Sigmoid colon (tissue), 7 donors: ENCODE results near the gene CBLN3. TPM values are rescaled to one million over a fixed set of nuclear protein-coding genes. Genes with fewer than 3 reads are reported as not detected.
A peak's percentile ranks its signal among the peaks of the same experiment; 100 is the strongest.

ENCODE experiments used
- DNase-seq: peaks from one replicate; pipeline ENCODE4 v3.0.0-alpha.2; 2019
- H3K27ac ChIP-seq, 4 donors: fragments of 200-600 bp; sonication (generic); one replicate each; pipeline ENCODE4 v1.5.1; 2016 to 2019; ENCODE audit warnings: mild to moderate bottlenecking in 1 of 4
- H3K27me3 ChIP-seq, 3 donors: fragments of 200-600 bp; sonication (generic); one replicate each; pipeline ENCODE4 v1.5.1; 2019; ENCODE audit warnings: mild to moderate bottlenecking in 1 of 3
- H3K36me3 ChIP-seq, 4 donors: fragments of 200-600 bp; sonication (generic); one replicate each; pipeline ENCODE4 v1.5.1; 2016 to 2019
- H3K4me1 ChIP-seq, 4 donors: fragments of 200-600 bp; sonication (generic); one replicate each; pipeline ENCODE4 v1.5.1; 2017 to 2019
- H3K4me3 ChIP-seq, 4 donors: fragments of 200-600 bp; sonication (generic); one replicate each; pipeline ENCODE4 v1.5.1; 2017 to 2019; ENCODE audit warnings: mild to moderate bottlenecking in 2 of 4, moderate library complexity in 1 of 4
- H3K9me3 ChIP-seq, 4 donors: fragments of 200-600 bp in 3 of 4; sonication (generic) in 3 of 4; one replicate each; pipeline versions ENCODE4 v1.5.1 to v1.6.1; 2013 to 2019
- CTCF ChIP-seq, 4 experiments: fragments of 450-650 bp in 3 of 4; fragments of 200-600 bp in 1 of 4; IDR thresholded peaks; one replicate each; pipeline ENCODE4 v1.5.1; 2016 to 2019; ENCODE audit warnings: antibody characterized with exemption in 4 of 4, mild to moderate bottlenecking in 3 of 4, moderate library complexity in 2 of 4
- EP300 ChIP-seq, 4 donors: sonication (generic); formaldehyde crosslinking; IDR thresholded peaks; one replicate each; pipeline ENCODE4 v1.6.1; 2017; ENCODE audit warnings: antibody characterized with exemption in 4 of 4
- POLR2A ChIP-seq, 2 donors: fragments of 450-650 bp; IDR thresholded peaks; one replicate each; pipeline ENCODE4 v1.6.1; 2016; ENCODE audit warnings: antibody characterized with exemption in 2 of 2, mild to moderate bottlenecking in 2 of 2, moderate library complexity in 2 of 2
- POLR2AphosphoS5 ChIP-seq, 4 donors: sonication (generic); formaldehyde crosslinking; IDR thresholded peaks; one replicate each; pipeline ENCODE4 v1.6.1; 2017; ENCODE audit warnings: antibody characterized with exemption in 4 of 4
- WGBS, 2 donors: extraction: QIAGEN DNeasy Blood & Tissue Kit; methylation state at CpG; one replicate each; pipeline ENCODE4 v1.1.7; 2013; 5-methylcytosine and 5-hydroxymethylcytosine counted together
- intact Hi-C: fragments of 100-400 bp; cut with DNase I; formaldehyde crosslinking; loops from one replicate; pipeline ENCODE4 v1.15.1; 2023
- polyA plus RNA-seq, 3 donors: library from polyadenylated mRNA; stranded (reverse); fragments of 200-250 nt; gene quantifications; one replicate each; pipeline ENCODE4 v1.2.3, GENCODE V29; 2013
- total RNA-seq, 4 donors: library from RNA; depleted of rRNA; stranded (reverse); fragments of >200 nt; gene quantifications; one replicate each; pipeline ENCODE4 v1.1.0, GENCODE V29; 2016
- donor health status: healthy with polysubstance abuse.
- donor health status: Bipolar disorder and iron deficiency.
- donor health status: healthy.

The CBLN3 gene
- total and polyA plus RNA-seq, 7 donors, result 0.46 to 8.9 (median 2.0) TPM

DNA sequence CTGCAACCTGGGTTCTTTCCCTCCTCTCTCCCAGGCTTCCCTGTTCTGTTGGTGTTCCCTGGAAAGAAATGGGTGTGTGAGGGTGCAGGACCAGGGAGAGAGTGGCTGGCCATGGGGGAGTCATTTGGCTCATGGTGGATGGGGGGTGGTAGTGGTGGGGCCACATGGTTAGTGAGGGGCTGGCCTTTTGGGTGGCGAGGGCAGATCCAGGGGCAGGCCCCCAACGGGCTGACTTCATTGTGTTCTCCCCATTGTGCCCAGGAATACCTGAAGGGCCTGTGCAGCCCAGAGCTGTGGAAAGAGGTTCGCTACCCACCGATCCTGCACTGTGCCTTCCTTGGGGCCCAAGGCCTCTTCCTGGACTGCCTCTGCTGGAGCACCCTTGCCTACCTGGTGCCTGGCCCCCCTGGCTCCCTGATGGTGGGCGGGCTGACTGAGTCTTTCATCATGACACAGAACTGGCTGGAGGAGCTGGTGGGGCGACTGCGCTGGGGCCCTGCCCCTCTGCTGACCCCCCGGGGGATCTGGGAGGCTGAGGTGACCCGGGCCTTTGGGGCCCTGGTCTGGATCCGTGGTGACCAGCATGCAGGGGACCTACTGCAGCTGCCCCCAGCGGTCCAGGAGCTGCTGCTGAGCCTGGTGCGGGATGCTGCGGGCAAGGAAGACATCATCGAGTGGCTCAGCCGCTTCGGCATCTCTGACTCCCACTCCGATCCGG lies 21.7 kb downstream of the CBLN3 start:
- no peaks in the 10 kb centered on the region for H3K9me3 ChIP-seq

GRCh38 chr14:24406416-24406815 lies 23.1 kb downstream of the CBLN3 start:
- no peaks in the 10 kb centered on the region for H3K27me3 ChIP-seq
- TF ChIP-seq POLR2A (IDR thresholded peaks at IDR 0.05), result no peak
- TF ChIP-seq EP300 (IDR thresholded peaks at IDR 0.05), result no peak
- TF ChIP-seq CTCF (IDR thresholded peaks at IDR 0.05), result no peak
- TF ChIP-seq POLR2AphosphoS5 (IDR thresholded peaks at IDR 0.05), result no peak
- H3K9me3 ChIP-seq, result no peaks in the 10 kb centered on the region
- no peak overlapping the region for H3K4me3 ChIP-seq
- H3K36me3 ChIP-seq, result peaks cover 0 to 33% (median 14%) of the 10 kb centered on the region in 4 donors
- 92 to 93% methylated on average over 6 of the region's 6 CpGs for WGBS, 2 donors
- peak; percentile 54 for DNase-seq
- intact Hi-C loops, result no loop called here
- peaks cover 0 to 31% (median 23%) of the 10 kb centered on the region in 4 donors for H3K4me1 ChIP-seq
- no peak overlapping the region for H3K27ac ChIP-seq

More for the DNA sequence above, 21.7 kb downstream of the CBLN3 start:
- Histone ChIP-seq H3K4me1 (peaks cover 0 to 17% (median 10%) of the 10 kb centered on the region in 4 donors), H3K36me3 (peaks cover 0 to 34% (median 14%) of the 10 kb centered on the region in 4 donors), H3K27ac (no peak overlapping the region), H3K4me3 (no peak overlapping the region), H3K27me3 (no peaks in the 10 kb centered on the region)
- intact Hi-C loops, result no loop called here
- WGBS, 2 donors, result 93% methylated on average over 18 of the region's 18 CpGs
- TF ChIP-seq EP300 (IDR thresholded peaks at IDR 0.05), result no peak
- no peak for TF ChIP-seq CTCF (IDR thresholded peaks at IDR 0.05)
- TF ChIP-seq POLR2A (IDR thresholded peaks at IDR 0.05), result no peak
- no peak for TF ChIP-seq POLR2AphosphoS5 (IDR thresholded peaks at IDR 0.05)
- DNase-seq, result peak; percentile 50

DNA sequence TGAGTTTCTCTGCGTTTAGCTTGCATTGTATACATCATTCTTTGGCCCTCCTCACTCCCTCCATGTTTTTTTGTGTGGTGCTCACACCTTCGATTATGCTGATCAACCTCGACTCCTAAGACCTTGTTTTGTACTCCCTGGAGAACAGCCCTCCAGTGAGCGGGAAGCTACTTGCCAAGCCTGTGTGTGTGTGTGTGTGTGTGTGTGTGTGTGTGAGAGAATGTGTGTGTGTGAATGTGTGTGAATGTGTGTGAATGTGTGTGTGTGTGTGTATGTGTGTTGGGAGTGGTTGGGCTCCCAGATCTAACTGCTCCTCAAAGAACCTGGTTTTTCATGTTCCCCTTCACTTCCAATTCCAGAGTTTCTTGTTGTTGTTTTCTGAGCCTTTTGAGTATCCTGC lies 24.7 kb downstream of the CBLN3 start:
- peaks cover 0 to 44% (median 36%) of the 10 kb centered on the region in 4 donors for H3K4me1 ChIP-seq
- no peak for DNase-seq

DNA sequence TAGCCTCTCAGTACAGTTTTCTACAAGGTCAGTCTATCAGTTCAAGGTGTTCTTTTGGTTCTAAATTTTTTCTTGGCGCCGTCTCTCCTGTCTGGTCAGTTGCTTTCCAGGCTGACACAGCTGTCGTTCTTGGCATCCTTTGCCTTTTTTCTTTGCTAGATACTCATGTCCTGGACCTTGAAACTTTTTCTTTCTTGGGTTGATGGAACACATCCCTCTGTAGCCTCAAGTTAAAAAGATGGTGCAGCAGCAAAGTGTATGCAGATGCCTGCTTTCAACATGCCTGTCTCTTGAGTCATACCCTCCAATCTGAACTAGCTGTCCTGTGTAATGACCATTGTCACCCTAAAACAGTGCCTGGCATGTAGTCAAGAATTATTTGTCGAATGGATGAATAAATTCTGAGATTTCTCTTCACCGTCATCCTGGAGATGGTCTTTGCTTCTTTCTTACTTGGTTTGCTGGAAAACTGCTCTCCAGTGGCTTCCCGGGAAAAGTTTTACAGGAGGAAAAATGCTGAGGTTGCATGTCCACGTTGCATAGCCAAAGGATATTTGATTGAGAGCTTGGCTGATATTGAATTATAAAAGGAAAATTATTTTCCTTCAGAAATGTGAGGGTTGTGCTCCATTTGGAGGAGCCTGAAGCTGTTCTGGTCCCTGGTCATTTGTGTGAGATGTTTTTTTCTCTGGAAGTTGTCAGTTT lies 26.0 kb downstream of the CBLN3 start:
- Histone ChIP-seq H3K27ac (peak overlapping the region; percentile 33 to 51 (median 41)), H3K4me1 (peaks cover 0 to 53% (median 48%) of the 10 kb centered on the region in 4 donors), H3K4me3 (no peak overlapping the region), H3K9me3 (no peaks in the 10 kb centered on the region), H3K36me3 (peaks cover 0 to 15% (median 4%) of the 10 kb centered on the region in 4 donors), H3K27me3 (no peaks in the 10 kb centered on the region)
- DNase-seq, result peak; percentile 85
- WGBS, 2 donors, result 69 to 74% methylated on average over 7 of the region's 7 CpGs
- no peak for TF ChIP-seq EP300 (IDR thresholded peaks at IDR 0.05)
- TF ChIP-seq POLR2AphosphoS5 (IDR thresholded peaks at IDR 0.05), result peak in 3 of 4 donors; percentile 36 to 63 (median 58)
- intact Hi-C loops, result no loop called here

More for the DNA sequence above, 24.7 kb downstream of the CBLN3 start:
- TF ChIP-seq POLR2AphosphoS5 (IDR thresholded peaks at IDR 0.05) (no peak), POLR2A (IDR thresholded peaks at IDR 0.05) (no peak), CTCF (IDR thresholded peaks at IDR 0.05) (no peak), EP300 (IDR thresholded peaks at IDR 0.05) (no peak)
- Histone ChIP-seq H3K36me3 (peaks cover 0 to 29% (median 12%) of the 10 kb centered on the region in 4 donors), H3K27me3 (no peaks in the 10 kb centered on the region), H3K9me3 (no peaks in the 10 kb centered on the region), H3K4me3 (no peak overlapping the region), H3K27ac (peak overlapping the region in 1 of 4 donors; percentile 33)
- 83 to 89% methylated on average over 4 of the region's 4 CpGs for WGBS, 2 donors
- intact Hi-C loops, result no loop called here
